A549 (cell line): ENCODE measurements around the gene LRRC4C.

ENCODE experiments used
- BHLHE40 ChIP-seq: IDR thresholded peaks from 2 replicates; pipeline ENCODE4 v1.6.1; 2012; ENCODE audit warnings: low read depth, low read length, inconsistent platforms
- CBX8 ChIP-seq: fragments of 200-600 bp; sonication (generic); IDR thresholded peaks from 2 replicates; pipeline ENCODE4 v1.6.1; 2016
- CHD4 ChIP-seq: fragments of 200-600 bp; sonication (generic); IDR thresholded peaks from 2 replicates; pipeline ENCODE4 v1.6.1; 2016; ENCODE audit warnings: antibody characterized with exemption, mild to moderate bottlenecking, borderline replicate concordance
- NFE2L2 ChIP-seq: fragments of 150-350 bp; conservative IDR thresholded peaks from 2 replicates; pipeline ENCODE4 v1.6.1; 2014; ENCODE audit warnings: low read length
- POLR2A ChIP-seq: IDR thresholded peaks from 2 replicates; pipeline ENCODE4 v1.6.1; 2012; ENCODE audit warnings: mild to moderate bottlenecking, low read length
- RAD21 ChIP-seq, 2 experiments: fragments of >200 bp in 1 of 2; sonication (Bioruptor Twin) in 1 of 2; formaldehyde crosslinking in 1 of 2; IDR thresholded peaks in 1 of 2; conservative IDR thresholded peaks in 1 of 2; 2 replicates in 1 of 2; 3 replicates in 1 of 2; pipeline ENCODE4 v1.6.1; 2012 to 2018; ENCODE audit warnings: inconsistent platforms in 1 of 2
- RFX5 ChIP-seq: fragments of 450-650 bp; IDR thresholded peaks from 2 replicates; pipeline ENCODE4 v1.7.1; 2014; ENCODE audit warnings: antibody characterized with exemption, mild to moderate bottlenecking, moderate library complexity
- SMC3 ChIP-seq: fragments of >200 bp; sonication (Bioruptor Twin); formaldehyde crosslinking; IDR thresholded peaks from 3 replicates; pipeline ENCODE4 v1.6.1; 2018; ENCODE audit warnings: inconsistent platforms
- ZFP36 ChIP-seq: fragments of 450-650 bp; IDR thresholded peaks from 2 replicates; pipeline ENCODE4 v1.6.1; 2014; ENCODE audit warnings: borderline replicate concordance; ENCODE audit not compliant: partially characterized antibody
- ZSCAN20 ChIP-seq: fragments of 250-450 bp; sonication (Bioruptor Pico); IDR thresholded peaks from 2 replicates; pipeline ENCODE4 v1.8.0; 2022; ENCODE audit warnings: mild to moderate bottlenecking, moderate library complexity
- TF ChIP-seq, protein P1 (sequence below): IDR thresholded peaks from 2 replicates; pipeline ENCODE4 v1.6.1; 2012
- TF ChIP-seq, protein P2 (sequence below): fragments of >200 bp; sonication (Bioruptor Twin); formaldehyde crosslinking; IDR thresholded peaks from 3 replicates; pipeline ENCODE4 v1.5.1; 2016
- TF ChIP-seq, protein P3 (sequence below): fragments of 450-650 bp; IDR thresholded peaks from 2 replicates; pipeline ENCODE4 v1.6.1; 2014; ENCODE audit warnings: antibody characterized with exemption
- TF ChIP-seq, protein P4 (sequence below): IDR thresholded peaks from 2 replicates; pipeline ENCODE4 v1.6.1; 2012

DNA sequence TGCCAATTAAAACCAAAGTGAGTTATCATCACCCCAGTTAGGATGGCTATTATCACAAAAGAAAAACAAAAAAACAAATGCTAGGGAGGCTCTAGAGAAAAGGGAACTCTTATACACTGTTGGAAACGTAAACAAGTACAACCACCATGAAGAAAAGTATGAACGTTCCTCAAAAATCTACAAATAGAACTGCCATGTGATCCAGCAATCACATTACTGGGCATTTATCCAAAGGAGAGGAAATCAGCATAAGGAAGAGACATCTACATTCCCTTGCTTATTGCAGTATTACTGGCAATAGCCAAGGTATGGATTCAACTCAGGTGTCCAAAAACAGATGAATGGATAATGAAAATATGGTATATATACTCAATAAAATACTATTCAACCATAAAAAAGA is 1145.1 kb downstream of the LRRC4C start:
- TF ChIP-seq, protein P1, sequence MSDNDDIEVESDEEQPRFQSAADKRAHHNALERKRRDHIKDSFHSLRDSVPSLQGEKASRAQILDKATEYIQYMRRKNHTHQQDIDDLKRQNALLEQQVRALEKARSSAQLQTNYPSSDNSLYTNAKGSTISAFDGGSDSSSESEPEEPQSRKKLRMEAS: no peak
- TF ChIP-seq RFX5 (no peak), POLR2A (no peak), SMC3 (no peak), CHD4 (no peak), ZFP36 (no peak), RAD21 (conservative IDR thresholded peaks at IDR 0.05 in 1 of 2, IDR thresholded peaks at IDR 0.05 in 1 of 2) (no peak), NFE2L2 (no peak), CBX8 (no peak), ZSCAN20 (CRISPR knock-in tag) (no peak), BHLHE40 (no peak)
- TF ChIP-seq, protein P2, sequence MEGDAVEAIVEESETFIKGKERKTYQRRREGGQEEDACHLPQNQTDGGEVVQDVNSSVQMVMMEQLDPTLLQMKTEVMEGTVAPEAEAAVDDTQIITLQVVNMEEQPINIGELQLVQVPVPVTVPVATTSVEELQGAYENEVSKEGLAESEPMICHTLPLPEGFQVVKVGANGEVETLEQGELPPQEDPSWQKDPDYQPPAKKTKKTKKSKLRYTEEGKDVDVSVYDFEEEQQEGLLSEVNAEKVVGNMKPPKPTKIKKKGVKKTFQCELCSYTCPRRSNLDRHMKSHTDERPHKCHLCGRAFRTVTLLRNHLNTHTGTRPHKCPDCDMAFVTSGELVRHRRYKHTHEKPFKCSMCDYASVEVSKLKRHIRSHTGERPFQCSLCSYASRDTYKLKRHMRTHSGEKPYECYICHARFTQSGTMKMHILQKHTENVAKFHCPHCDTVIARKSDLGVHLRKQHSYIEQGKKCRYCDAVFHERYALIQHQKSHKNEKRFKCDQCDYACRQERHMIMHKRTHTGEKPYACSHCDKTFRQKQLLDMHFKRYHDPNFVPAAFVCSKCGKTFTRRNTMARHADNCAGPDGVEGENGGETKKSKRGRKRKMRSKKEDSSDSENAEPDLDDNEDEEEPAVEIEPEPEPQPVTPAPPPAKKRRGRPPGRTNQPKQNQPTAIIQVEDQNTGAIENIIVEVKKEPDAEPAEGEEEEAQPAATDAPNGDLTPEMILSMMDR: no peak
- TF ChIP-seq, protein P3, sequence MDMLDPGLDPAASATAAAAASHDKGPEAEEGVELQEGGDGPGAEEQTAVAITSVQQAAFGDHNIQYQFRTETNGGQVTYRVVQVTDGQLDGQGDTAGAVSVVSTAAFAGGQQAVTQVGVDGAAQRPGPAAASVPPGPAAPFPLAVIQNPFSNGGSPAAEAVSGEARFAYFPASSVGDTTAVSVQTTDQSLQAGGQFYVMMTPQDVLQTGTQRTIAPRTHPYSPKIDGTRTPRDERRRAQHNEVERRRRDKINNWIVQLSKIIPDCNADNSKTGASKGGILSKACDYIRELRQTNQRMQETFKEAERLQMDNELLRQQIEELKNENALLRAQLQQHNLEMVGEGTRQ: no peak
- TF ChIP-seq, protein P4, sequence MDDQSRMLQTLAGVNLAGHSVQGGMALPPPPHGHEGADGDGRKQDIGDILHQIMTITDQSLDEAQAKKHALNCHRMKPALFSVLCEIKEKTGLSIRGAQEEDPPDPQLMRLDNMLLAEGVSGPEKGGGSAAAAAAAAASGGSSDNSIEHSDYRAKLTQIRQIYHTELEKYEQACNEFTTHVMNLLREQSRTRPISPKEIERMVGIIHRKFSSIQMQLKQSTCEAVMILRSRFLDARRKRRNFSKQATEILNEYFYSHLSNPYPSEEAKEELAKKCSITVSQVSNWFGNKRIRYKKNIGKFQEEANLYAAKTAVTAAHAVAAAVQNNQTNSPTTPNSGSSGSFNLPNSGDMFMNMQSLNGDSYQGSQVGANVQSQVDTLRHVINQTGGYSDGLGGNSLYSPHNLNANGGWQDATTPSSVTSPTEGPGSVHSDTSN: no peak
